CD4-positive, alpha-beta memory T cell (primary cell): ENCODE results near the gene AQP6. TPM values are rescaled to one million over a fixed set of nuclear protein-coding genes. Genes with fewer than 3 reads are reported as not detected.

Experiments used
- CTCF ChIA-PET: fragments of 350-600 bp; sonication (Branson Sonifier 250); formaldehyde crosslinking; loops from one replicate; lab custom pipeline; 2021; ENCODE audit warnings: inconsistent platforms; ENCODE audit not compliant: partially characterized antibody; lab: Charles Lee
- POLR2A ChIA-PET: fragments of 350-600 bp; sonication (Branson Sonifier 250); formaldehyde crosslinking; loops from one replicate; lab custom pipeline; 2021; ENCODE audit not compliant: partially characterized antibody; lab: Charles Lee
- DNase-seq, 5 donors: peaks; one replicate each; pipeline versions ENCODE4 v3.0.0 to v3.0.0-alpha.2; 2020 to 2022; ENCODE audit warnings: mixed read lengths in 1 of 5
- H3K27ac ChIP-seq: one replicate; pipeline ENCODE4 v1.7.0; 2013; ENCODE audit warnings: low read depth, low read length
- H3K27me3 ChIP-seq: 2 replicates; pipeline ENCODE4 v1.7.0; 2013; ENCODE audit warnings: mild to moderate bottlenecking, low read length, moderate library complexity; ENCODE audit not compliant: insufficient read depth
- H3K36me3 ChIP-seq: 2 replicates; pipeline ENCODE4 v1.7.0; 2013; ENCODE audit warnings: mild to moderate bottlenecking, low read length, moderate library complexity; ENCODE audit not compliant: insufficient read depth
- H3K4me1 ChIP-seq: 2 replicates; pipeline ENCODE4 v1.7.0; 2013; ENCODE audit warnings: mild to moderate bottlenecking, low read length, moderate library complexity; ENCODE audit not compliant: insufficient read depth
- H3K4me3 ChIP-seq, 2 donors: one replicate each; pipeline ENCODE4 v1.7.0; 2013; ENCODE audit warnings: low read length in 2 of 2, mild to moderate bottlenecking in 1 of 2
- H3K9me3 ChIP-seq, 2 donors: one replicate each; pipeline ENCODE4 v1.7.0; 2013; ENCODE audit warnings: low read length in 2 of 2, control low read depth in 1 of 2; ENCODE audit not compliant: control insufficient read depth in 1 of 2
- H3K27ac Mint-ChIP-seq, 7 donors: one replicate each; pipeline ENCODE4 v1.8.0; 2020 to 2021; ENCODE audit warnings: mixed read lengths in 7 of 7, mild to moderate bottlenecking in 6 of 7, inconsistent platforms in 3 of 7, moderate library complexity in 3 of 7
- H3K27me3 Mint-ChIP-seq, 2 donors: one replicate each; pipeline ENCODE4 v1.8.0; 2020 to 2021; ENCODE audit warnings: mixed read lengths in 2 of 2
- H3K36me3 Mint-ChIP-seq, 2 donors: one replicate each; pipeline ENCODE4 v1.8.0; 2020 to 2021; ENCODE audit warnings: mixed read lengths in 2 of 2, inconsistent platforms in 1 of 2, mild to moderate bottlenecking in 1 of 2
- H3K4me1 Mint-ChIP-seq, 4 donors: one replicate each; pipeline ENCODE4 v1.8.0; 2020 to 2021; ENCODE audit warnings: mixed read lengths in 4 of 4, mild to moderate bottlenecking in 1 of 4
- H3K4me3 Mint-ChIP-seq, 8 donors: one replicate each; pipeline ENCODE4 v1.8.0; 2020 to 2021; ENCODE audit warnings: mixed read lengths in 8 of 8, mild to moderate bottlenecking in 7 of 8, moderate library complexity in 6 of 8, inconsistent platforms in 3 of 8
- H3K9me3 Mint-ChIP-seq, 8 donors: one replicate each; pipeline ENCODE4 v1.8.0; 2020 to 2021; ENCODE audit warnings: mixed read lengths in 8 of 8, mild to moderate bottlenecking in 5 of 8, inconsistent platforms in 3 of 8, moderate library complexity in 1 of 8
- intact Hi-C: fragments of 100-400 bp; cut with micrococcal nuclease; formaldehyde crosslinking; loops from one replicate; pipeline ENCODE4 v1.15.1; 2023
- polyA plus RNA-seq, 2 donors: library from polyadenylated mRNA; unstranded; fragments of 300-500 nt; fragmentation: Illumina TruSeq; gene quantifications; one replicate each; pipeline ENCODE4 v1.2.3, GENCODE V29; 2021
- total RNA-seq, 2 experiments: library from RNA; stranded (reverse); gene quantifications; one replicate each; pipeline ENCODE4 v1.2.3, GENCODE V29; 2021

AQP6 gene
- total and polyA plus RNA-seq, 4 experiments from 2014 or later: not detected

- ChIA-PET POLR2A (no interaction called here), CTCF (interaction anchor here (1.3 kb wide), 1 partner anchor 7 kb away, joined by 3 read pairs; no protein-coding TSS in a partner anchor)
- Mint-ChIP-seq H3K36me3 (no peaks in the 10 kb centered on the region), H3K9me3 (no peaks in the 10 kb centered on the region), H3K27me3 (peaks cover 24 to 31% of the 10 kb centered on the region in 2 donors), H3K27ac (no peak overlapping the region), H3K4me3 (no peak overlapping the region), H3K4me1 (peaks cover 0 to 2% (median 0%) of the 10 kb centered on the region in 4 donors)
- Histone ChIP-seq H3K27ac (no peak overlapping the region), H3K4me1 (no peaks in the 10 kb centered on the region), H3K27me3 (peaks cover 5% of the 10 kb centered on the region), H3K9me3 (no peaks in the 10 kb centered on the region), H3K4me3 (no peak overlapping the region), H3K36me3 (no peaks in the 10 kb centered on the region)
- intact Hi-C loops: no loop called here
- no peak for DNase-seq
These were observed 20.2 kb upstream of the AQP6 start for GRCh38 chr12:49952391-49953055.

GRCh38 chr12:49953151-49953550, 19.6 kb upstream of the AQP6 start:
- Histone ChIP-seq H3K4me1 (no peaks in the 10 kb centered on the region), H3K27me3 (peaks cover 5% of the 10 kb centered on the region), H3K36me3 (no peaks in the 10 kb centered on the region), H3K4me3 (no peak overlapping the region), H3K9me3 (no peaks in the 10 kb centered on the region), H3K27ac (no peak overlapping the region)
- Mint-ChIP-seq H3K4me1 (peaks cover 0 to 2% (median 0%) of the 10 kb centered on the region in 4 donors), H3K4me3 (no peak overlapping the region), H3K9me3 (no peaks in the 10 kb centered on the region), H3K27me3 (peaks cover 28 to 38% of the 10 kb centered on the region in 2 donors), H3K27ac (no peak overlapping the region), H3K36me3 (no peaks in the 10 kb centered on the region)
- no peak for DNase-seq
- intact Hi-C loops: no loop called here
- ChIA-PET CTCF (interaction anchor here (1.3 kb wide), 1 partner anchor 8 kb away, joined by 3 read pairs; no protein-coding TSS in a partner anchor), POLR2A (no interaction called here)

GRCh38 chr12:49953961-49954846, 18.5 kb upstream of the AQP6 start:
- no peaks in the 10 kb centered on the region for H3K36me3 Mint-ChIP-seq
- POLR2A ChIA-PET: no interaction called here
- peaks cover 0 to 2% (median 0%) of the 10 kb centered on the region in 4 donors for H3K4me1 Mint-ChIP-seq
- H3K4me3 ChIP-seq: no peak overlapping the region
- no peak overlapping the region for H3K27ac ChIP-seq
- CTCF ChIA-PET: interaction anchor here (1.3 to 2.7 kb wide), 3 partner anchors 9 to 13 kb away, joined by 3 to 9 read pairs (median 4); no protein-coding TSS in a partner anchor
- H3K9me3 ChIP-seq: no peaks in the 10 kb centered on the region
- H3K36me3 ChIP-seq: no peaks in the 10 kb centered on the region
- H3K4me1 ChIP-seq: no peaks in the 10 kb centered on the region
- intact Hi-C loops: no loop called here
- peaks cover 38 to 48% of the 10 kb centered on the region in 2 donors for H3K27me3 Mint-ChIP-seq
- no peak for DNase-seq
- no peak overlapping the region for H3K4me3 Mint-ChIP-seq
- no peak overlapping the region for H3K27ac Mint-ChIP-seq
- peaks cover 9% of the 10 kb centered on the region for H3K27me3 ChIP-seq
- no peaks in the 10 kb centered on the region for H3K9me3 Mint-ChIP-seq

GRCh38 chr12:49954863-49955830, 17.6 kb upstream of the AQP6 start:
- peaks cover 43 to 56% of the 10 kb centered on the region in 2 donors for H3K27me3 Mint-ChIP-seq
- peaks cover 0 to 2% (median under 1%) of the 10 kb centered on the region in 4 donors for H3K4me1 Mint-ChIP-seq
- CTCF ChIA-PET: interaction anchor here (1.5 to 2.7 kb wide), 2 partner anchors 10 to 12 kb away, joined by 4 to 9 read pairs; no protein-coding TSS in a partner anchor

GRCh38 chr12:49955899-49956662, 16.7 kb upstream of the AQP6 start:
- Mint-ChIP-seq H3K36me3 (peaks cover 0 to 5% of the 10 kb centered on the region in 2 donors), H3K4me1 (peaks cover 6 to 10% (median 7%) of the 10 kb centered on the region in 4 donors), H3K9me3 (no peaks in the 10 kb centered on the region), H3K4me3 (no peak overlapping the region), H3K27ac (no peak overlapping the region), H3K27me3 (peaks cover 49 to 62% of the 10 kb centered on the region in 2 donors)
- Histone ChIP-seq H3K27ac (no peak overlapping the region), H3K27me3 (peaks cover 20% of the 10 kb centered on the region), H3K4me3 (no peak overlapping the region), H3K9me3 (no peaks in the 10 kb centered on the region), H3K4me1 (no peaks in the 10 kb centered on the region), H3K36me3 (no peaks in the 10 kb centered on the region)
- intact Hi-C loops: no loop called here
- CTCF ChIA-PET: interaction anchor here (2.7 kb wide), 1 partner anchor 11 kb away, joined by 9 read pairs; no protein-coding TSS in a partner anchor
- DNase-seq: no peak
- POLR2A ChIA-PET: no interaction called here

More at GRCh38 chr12:49954863-49955830, 17.6 kb upstream of the AQP6 start:
- intact Hi-C loops: no loop called here
- Mint-ChIP-seq H3K4me3 (no peak overlapping the region), H3K27ac (no peak overlapping the region), H3K9me3 (no peaks in the 10 kb centered on the region), H3K36me3 (no peaks in the 10 kb centered on the region)
- no peak for DNase-seq
- POLR2A ChIA-PET: no interaction called here
- Histone ChIP-seq H3K36me3 (no peaks in the 10 kb centered on the region), H3K4me3 (no peak overlapping the region), H3K4me1 (no peaks in the 10 kb centered on the region), H3K27ac (no peak overlapping the region), H3K27me3 (peaks cover 12% of the 10 kb centered on the region), H3K9me3 (no peaks in the 10 kb centered on the region)
